Gastroesophageal sphincter (tissue), 4 donors: ENCODE results near the gene SCLY. TPM values are rescaled to one million over a fixed set of nuclear protein-coding genes. Genes with fewer than 3 reads are reported as not detected.

Experiments used
- ATAC-seq: fragments of 150-250 bp; one replicate; pipeline ENCODE4 v1.9.1; 2016; ENCODE audit warnings: mild to moderate bottlenecking, moderate library complexity
- H3K27ac ChIP-seq, 4 donors: fragments of 200-600 bp; sonication (generic) in 3 of 4; 1 replicate in 3 of 4; 2 replicates in 1 of 4; pipeline ENCODE4 v1.5.1; 2016 to 2019
- H3K27me3 ChIP-seq: fragments of 200-600 bp; sonication (generic); one replicate; pipeline ENCODE4 v1.5.1; 2019
- H3K36me3 ChIP-seq, 2 donors: fragments of 200-600 bp; sonication (generic); one replicate each; pipeline ENCODE4 v1.5.1; 2019; ENCODE audit warnings: control low read depth in 1 of 2
- H3K4me1 ChIP-seq, 3 donors: fragments of 200-600 bp; sonication (generic); 1 replicate in 2 of 3; 2 replicates in 1 of 3; pipeline ENCODE4 v1.5.1; 2016 to 2019; ENCODE audit warnings: control low read depth in 2 of 3
- H3K4me3 ChIP-seq, 2 donors: fragments of 200-600 bp; sonication (generic); one replicate each; pipeline ENCODE4 v1.5.1; 2019; ENCODE audit warnings: mild to moderate bottlenecking in 1 of 2, moderate library complexity in 1 of 2
- H3K9me3 ChIP-seq, 3 donors: fragments of 200-600 bp; sonication (generic); one replicate each; pipeline ENCODE4 v1.5.1; 2017 to 2019; ENCODE audit warnings: control low read depth in 2 of 3
- EP300 ChIP-seq: sonication (generic); formaldehyde crosslinking; IDR thresholded peaks from one replicate; pipeline ENCODE4 v1.6.1; 2017; ENCODE audit warnings: antibody characterized with exemption, mild to moderate bottlenecking
- POLR2A ChIP-seq, 2 donors: fragments of 450-650 bp; IDR thresholded peaks; one replicate each; pipeline ENCODE4 v1.6.1; 2017; ENCODE audit warnings: antibody characterized with exemption in 2 of 2, mild to moderate bottlenecking in 2 of 2, moderate library complexity in 1 of 2
- POLR2AphosphoS5 ChIP-seq: sonication (generic); formaldehyde crosslinking; IDR thresholded peaks from one replicate; pipeline ENCODE4 v1.6.1; 2017; ENCODE audit warnings: antibody characterized with exemption
- WGBS, 2 donors: methylation state at CpG; one replicate each; pipeline ENCODE4 v1.1.5; 2018; ENCODE audit warnings: low coverage in 1 of 2; 5-methylcytosine and 5-hydroxymethylcytosine counted together
- total RNA-seq, 4 donors: library from RNA; depleted of rRNA; stranded (reverse); fragments of >200 nt; gene quantifications; one replicate each; pipeline ENCODE4 v1.1.0, GENCODE V29; 2016
- TF ChIP-seq, protein P1 (sequence below), 4 experiments: fragments of 200-600 bp in 2 of 4; fragments of 450-650 bp in 2 of 4; sonication (generic) in 1 of 4; IDR thresholded peaks; one replicate each; pipeline ENCODE4 v1.5.1; 2017 to 2019; ENCODE audit warnings: antibody characterized with exemption in 4 of 4, mild to moderate bottlenecking in 2 of 4, moderate library complexity in 2 of 4

The SCLY gene
- total RNA-seq, 4 donors from 2014 or later: 14.2 to 23.2 (median 16.5) TPM

DNA sequence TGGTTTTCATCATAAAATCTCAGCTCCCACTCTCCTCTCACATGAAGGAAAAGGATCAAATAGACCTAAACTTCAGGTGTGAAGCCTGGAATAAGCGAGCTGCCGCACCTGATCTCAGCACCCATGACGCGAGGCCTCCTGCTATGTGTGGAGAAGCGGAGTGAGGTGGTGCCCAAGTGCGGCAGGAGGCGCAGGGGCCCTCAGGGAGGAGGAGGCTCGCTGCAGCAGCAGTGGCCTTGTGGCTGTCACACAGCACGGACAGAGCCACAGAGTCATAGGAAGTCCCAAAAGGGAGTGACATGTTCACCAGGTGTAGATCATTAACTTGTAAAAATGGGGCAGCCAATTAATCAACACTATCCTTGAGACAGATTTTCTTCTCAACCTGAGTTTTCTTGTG, 9.1 kb downstream of the SCLY start:
- Histone ChIP-seq H3K27ac (no peak overlapping the region), H3K4me1 (no peaks in the 10 kb centered on the region), H3K36me3 (peaks cover 0 to 94% of the 10 kb centered on the region in 2 donors), H3K9me3 (no peaks in the 10 kb centered on the region), H3K27me3 (no peaks in the 10 kb centered on the region), H3K4me3 (no peak overlapping the region)
- 83 to 98% methylated on average over 5 to 6 of the region's 9 CpGs for WGBS, 2 donors
- TF ChIP-seq POLR2A (IDR thresholded peaks at IDR 0.05): no peak
- TF ChIP-seq EP300: no peak
- TF ChIP-seq, protein P1, sequence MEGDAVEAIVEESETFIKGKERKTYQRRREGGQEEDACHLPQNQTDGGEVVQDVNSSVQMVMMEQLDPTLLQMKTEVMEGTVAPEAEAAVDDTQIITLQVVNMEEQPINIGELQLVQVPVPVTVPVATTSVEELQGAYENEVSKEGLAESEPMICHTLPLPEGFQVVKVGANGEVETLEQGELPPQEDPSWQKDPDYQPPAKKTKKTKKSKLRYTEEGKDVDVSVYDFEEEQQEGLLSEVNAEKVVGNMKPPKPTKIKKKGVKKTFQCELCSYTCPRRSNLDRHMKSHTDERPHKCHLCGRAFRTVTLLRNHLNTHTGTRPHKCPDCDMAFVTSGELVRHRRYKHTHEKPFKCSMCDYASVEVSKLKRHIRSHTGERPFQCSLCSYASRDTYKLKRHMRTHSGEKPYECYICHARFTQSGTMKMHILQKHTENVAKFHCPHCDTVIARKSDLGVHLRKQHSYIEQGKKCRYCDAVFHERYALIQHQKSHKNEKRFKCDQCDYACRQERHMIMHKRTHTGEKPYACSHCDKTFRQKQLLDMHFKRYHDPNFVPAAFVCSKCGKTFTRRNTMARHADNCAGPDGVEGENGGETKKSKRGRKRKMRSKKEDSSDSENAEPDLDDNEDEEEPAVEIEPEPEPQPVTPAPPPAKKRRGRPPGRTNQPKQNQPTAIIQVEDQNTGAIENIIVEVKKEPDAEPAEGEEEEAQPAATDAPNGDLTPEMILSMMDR (IDR thresholded peaks at IDR 0.05): no peak
- TF ChIP-seq POLR2AphosphoS5: no peak
- no peak for ATAC-seq

DNA sequence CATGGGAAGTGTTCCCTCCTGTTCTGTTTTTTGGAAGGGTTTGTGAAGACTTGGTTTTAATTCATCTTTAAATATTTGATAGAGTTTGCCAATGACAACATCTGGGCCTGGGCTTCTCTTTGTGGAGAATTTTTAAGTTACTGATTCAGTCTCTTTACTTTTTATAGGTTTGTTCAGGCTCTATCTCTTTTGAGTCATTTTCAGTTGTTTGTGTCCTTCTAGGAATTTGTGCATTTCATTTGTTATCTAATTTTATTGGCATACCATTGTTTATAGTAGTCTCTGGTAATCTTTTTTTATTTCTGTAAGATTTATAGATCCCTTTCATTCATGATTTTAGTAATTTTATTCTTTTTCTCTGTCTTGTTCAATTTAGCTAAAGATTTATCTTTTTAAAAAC, 14.6 kb downstream of the SCLY start:
- Histone ChIP-seq H3K4me1 (no peaks in the 10 kb centered on the region), H3K4me3 (no peak overlapping the region), H3K36me3 (peaks cover 0 to 53% of the 10 kb centered on the region in 2 donors), H3K27ac (no peak overlapping the region), H3K9me3 (no peaks in the 10 kb centered on the region), H3K27me3 (no peaks in the 10 kb centered on the region)
- TF ChIP-seq POLR2AphosphoS5 (no peak), EP300 (no peak), POLR2A (IDR thresholded peaks at IDR 0.05) (no peak)
- TF ChIP-seq, protein P1 (IDR thresholded peaks at IDR 0.05): no peak
- ATAC-seq: no peak

DNA sequence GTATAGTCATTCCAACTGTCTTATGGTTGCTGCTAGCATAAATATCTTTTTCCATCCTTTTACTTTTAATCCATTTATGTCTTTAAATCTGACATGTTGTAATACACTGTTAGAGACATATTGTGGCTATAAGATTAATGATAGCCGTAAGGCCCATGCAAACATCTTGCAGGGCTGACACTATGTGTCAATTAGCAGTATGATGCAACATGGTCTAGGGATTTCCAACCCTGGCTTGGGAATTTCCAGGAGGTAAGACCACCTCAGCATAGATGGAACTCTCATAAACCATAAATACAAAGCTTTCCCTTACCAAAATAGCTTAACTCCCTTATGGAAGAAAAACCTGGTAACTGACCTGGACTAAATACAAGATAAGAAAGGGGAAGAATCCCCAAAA, 16.5 kb downstream of the SCLY start:
- H3K27ac ChIP-seq: no peak overlapping the region
- H3K9me3 ChIP-seq: no peaks in the 10 kb centered on the region
- H3K36me3 ChIP-seq: peaks cover 0 to 52% of the 10 kb centered on the region in 2 donors
- no peak for TF ChIP-seq POLR2A (IDR thresholded peaks at IDR 0.05)
- TF ChIP-seq POLR2AphosphoS5: no peak
- TF ChIP-seq EP300: no peak
- TF ChIP-seq, protein P1 (IDR thresholded peaks at IDR 0.05): no peak
- no peak for ATAC-seq
- WGBS, 2 donors: 88% methylated on average over 1 of the region's 1 CpG; no CpG with 5 or more reads in 1 of the 2 donors
- H3K4me3 ChIP-seq: no peak overlapping the region
- H3K27me3 ChIP-seq: no peaks in the 10 kb centered on the region
- H3K4me1 ChIP-seq: no peaks in the 10 kb centered on the region

DNA sequence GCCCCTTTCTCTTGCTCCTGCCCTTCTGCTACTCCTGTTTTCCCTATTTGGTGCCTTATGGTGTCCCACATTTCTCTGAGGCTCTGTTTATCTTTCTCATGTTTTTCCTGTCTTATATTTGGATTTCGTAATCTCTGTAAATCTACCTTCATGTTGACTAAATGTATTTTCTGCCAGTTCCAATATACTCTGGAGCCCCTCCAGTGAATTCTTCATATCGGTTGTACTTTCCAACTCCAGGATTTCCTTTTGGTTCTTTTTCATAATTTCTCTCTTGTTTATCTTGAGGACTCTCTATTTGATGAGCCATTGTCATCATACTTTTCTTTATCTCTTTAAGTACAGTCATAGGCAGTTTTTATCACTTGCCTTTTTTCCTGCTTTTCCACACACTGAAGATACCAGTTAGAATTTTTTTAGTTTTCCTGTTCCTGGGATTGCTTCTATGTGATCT, 19.1 kb downstream of the SCLY start:
- Histone ChIP-seq H3K9me3 (no peaks in the 10 kb centered on the region), H3K27me3 (no peaks in the 10 kb centered on the region), H3K36me3 (peaks cover 0 to 50% of the 10 kb centered on the region in 2 donors), H3K4me3 (no peak overlapping the region), H3K4me1 (no peaks in the 10 kb centered on the region), H3K27ac (no peak overlapping the region)
- TF ChIP-seq POLR2A (IDR thresholded peaks at IDR 0.05): no peak
- no peak for TF ChIP-seq POLR2AphosphoS5
- TF ChIP-seq, protein P1 (IDR thresholded peaks at IDR 0.05): no peak
- TF ChIP-seq EP300: no peak
- ATAC-seq: no peak
- 85 to 94% methylated on average over 2 of the region's 2 CpGs for WGBS, 2 donors

DNA sequence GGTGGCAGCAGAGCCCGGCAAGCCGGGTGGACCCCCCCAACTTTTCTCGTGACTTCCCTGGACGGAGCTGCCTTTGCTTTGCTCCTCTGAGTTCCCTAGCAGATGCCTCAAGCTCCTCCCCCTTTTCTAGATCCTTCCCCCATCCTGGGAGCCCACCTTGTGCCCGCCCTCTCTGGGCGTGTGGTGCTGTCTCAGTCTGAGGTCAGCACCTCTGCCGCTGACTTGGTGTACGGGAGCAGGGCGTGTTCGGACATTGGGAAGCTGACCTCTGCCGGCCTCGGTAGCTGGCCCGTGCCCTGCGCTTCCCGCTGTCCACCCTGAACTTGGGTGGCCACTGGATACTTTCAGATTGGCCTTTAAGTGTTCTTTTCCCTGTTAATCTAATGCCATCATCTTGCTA, 19.7 kb downstream of the SCLY start:
- 96 to 100% methylated on average over 1 to 13 of the region's 15 CpGs for WGBS, 2 donors

More for the DNA sequence above, 19.7 kb downstream of the SCLY start:
- Histone ChIP-seq H3K4me1 (no peaks in the 10 kb centered on the region), H3K27ac (no peak overlapping the region), H3K4me3 (no peak overlapping the region), H3K27me3 (no peaks in the 10 kb centered on the region), H3K9me3 (no peaks in the 10 kb centered on the region), H3K36me3 (peaks cover 0 to 55% of the 10 kb centered on the region in 2 donors)
- TF ChIP-seq EP300 (no peak), POLR2AphosphoS5 (no peak), POLR2A (IDR thresholded peaks at IDR 0.05) (no peak)
- TF ChIP-seq, protein P1 (IDR thresholded peaks at IDR 0.05): no peak
- ATAC-seq: no peak
